OCI-LY1 (cell line): ENCODE data around the gene CHCHD5.
A peak's percentile ranks its signal among the peaks of the same experiment; 100 is the strongest.

Experiments used
- H2AFZ ChIP-seq: fragments of 200-600 bp; sonication (generic), shearing (Covaris generic); 2 replicates; pipeline ENCODE4 v1.6.0; 2014; ENCODE audit warnings: antibody characterized with exemption, mild to moderate bottlenecking, low read length
- H3F3A ChIP-seq: fragments of 200-600 bp; sonication (generic), shearing (Covaris generic); 2 replicates; pipeline ENCODE4 v1.6.0; 2014; ENCODE audit warnings: mild to moderate bottlenecking, antibody characterized with exemption, low read length, moderate library complexity; ENCODE audit not compliant: insufficient read depth
- H3K27ac ChIP-seq: fragments of 200-600 bp; sonication (generic); 2 replicates; pipeline ENCODE4 v1.5.1; 2014; ENCODE audit warnings: low read length, mixed run types, mild to moderate bottlenecking, low read depth; ENCODE audit not compliant: poor library complexity, severe bottlenecking
- H3K27me3 ChIP-seq: fragments of 200-600 bp; sonication (generic); 2 replicates; pipeline ENCODE4 v1.6.0; 2014; ENCODE audit warnings: antibody characterized with exemption, mild to moderate bottlenecking, low read length, moderate library complexity; ENCODE audit not compliant: insufficient read depth
- H3K36me3 ChIP-seq: fragments of 200-600 bp; sonication (generic); 2 replicates; pipeline ENCODE4 v1.6.1; 2014; ENCODE audit warnings: mild to moderate bottlenecking, antibody characterized with exemption, low read length, moderate library complexity, mixed read lengths; ENCODE audit not compliant: insufficient read depth
- H3K4me1 ChIP-seq: fragments of 200-600 bp; sonication (generic); 2 replicates; pipeline ENCODE4 v1.5.1; 2014; ENCODE audit warnings: mild to moderate bottlenecking, low read length, moderate library complexity; ENCODE audit not compliant: insufficient read depth, severe bottlenecking
- H3K4me2 ChIP-seq: fragments of 200-600 bp; sonication (generic), shearing (Covaris generic); 2 replicates; pipeline ENCODE4 v1.6.1; 2014; ENCODE audit warnings: low read length
- H3K4me3 ChIP-seq: fragments of 200-600 bp; sonication (generic); 2 replicates; pipeline ENCODE4 v1.5.1; 2014; ENCODE audit warnings: low read length, low read depth, mild to moderate bottlenecking, mixed read lengths; ENCODE audit not compliant: poor library complexity, severe bottlenecking
- H3K79me2 ChIP-seq: fragments of 200-600 bp; shearing (Covaris generic); 2 replicates; pipeline ENCODE4 v1.6.1; 2016; ENCODE audit warnings: mixed run types, low read length, mixed read lengths; ENCODE audit not compliant: insufficient read depth
- H3K9ac ChIP-seq: fragments of 200-600 bp; sonication (generic), shearing (Covaris generic); 2 replicates; pipeline ENCODE4 v1.6.1; 2014; ENCODE audit warnings: mild to moderate bottlenecking, low read length, mixed read lengths
- H3K9me2 ChIP-seq: fragments of 200-600 bp; sonication (generic), shearing (Covaris generic); 2 replicates; pipeline ENCODE4 v1.6.1; 2014; ENCODE audit warnings: low read depth, mild to moderate bottlenecking, low read length, mixed read lengths
- H3K9me3 ChIP-seq: fragments of 200-600 bp; shearing (Covaris generic); 2 replicates; pipeline ENCODE4 v1.6.1; 2014; ENCODE audit warnings: low read length, mixed read lengths
- H4K20me1 ChIP-seq: fragments of 200-600 bp; sonication (generic), shearing (Covaris generic); 2 replicates; pipeline ENCODE4 v1.6.0; 2016; ENCODE audit warnings: mild to moderate bottlenecking, low read length; ENCODE audit not compliant: insufficient read depth
- EZH2 ChIP-seq: fragments of 200-600 bp; sonication (generic), shearing (Covaris generic); IDR thresholded peaks from 2 replicates; pipeline ENCODE4 v1.8.0; 2017; ENCODE audit warnings: borderline replicate concordance, mixed run types, mild to moderate bottlenecking, antibody characterized with exemption, low read length, moderate library complexity, mixed read lengths
- TF ChIP-seq, protein P1 (sequence below): fragments of 200-600 bp; sonication (generic), shearing (Covaris generic); IDR thresholded peaks from 2 replicates; pipeline ENCODE4 v1.5.1; 2017; ENCODE audit warnings: mild to moderate bottlenecking, antibody characterized with exemption, low read length, moderate library complexity, mixed read lengths

CHCHD5 gene

DNA sequence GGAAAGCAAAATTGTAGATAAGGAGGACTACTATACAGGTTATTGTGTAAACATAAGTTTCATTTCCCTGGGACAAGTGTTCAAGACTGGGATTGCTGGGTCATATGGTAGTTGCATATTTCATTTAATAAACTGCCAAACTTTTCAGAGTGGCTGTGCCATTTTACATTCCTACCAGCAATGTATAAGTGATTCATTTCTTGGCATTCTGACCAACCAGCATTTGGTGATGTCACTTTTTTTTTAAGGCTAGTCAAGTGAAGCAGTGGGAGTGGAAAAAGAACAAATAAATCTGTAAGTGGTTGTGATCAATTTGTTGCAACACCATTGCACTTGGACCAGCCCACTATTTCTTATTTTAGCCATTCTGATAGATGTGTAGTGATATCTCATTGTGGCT, 5.2 kb upstream of the CHCHD5 start:
- Histone ChIP-seq H3K36me3 (peaks cover 28% of the 10 kb centered on the region), H4K20me1 (no peaks in the 10 kb centered on the region), H3F3A (0 out of 2 replicates have a peak, but pooled peaks cover 9% of the 10 kb centered on the region), H3K4me1 (peaks cover 19% of the 10 kb centered on the region), H3K27me3 (no peaks in the 10 kb centered on the region), H3K79me2 (no peaks in the 10 kb centered on the region), H2AFZ (no peak overlapping the region), H3K4me3 (no peak overlapping the region), H3K27ac (no peak overlapping the region), H3K9ac (no peak overlapping the region), H3K9me3 (no peaks in the 10 kb centered on the region), H3K9me2 (no peaks in the 10 kb centered on the region), H3K4me2 (no peak overlapping the region)
- no peak for TF ChIP-seq EZH2
- TF ChIP-seq, protein P1, sequence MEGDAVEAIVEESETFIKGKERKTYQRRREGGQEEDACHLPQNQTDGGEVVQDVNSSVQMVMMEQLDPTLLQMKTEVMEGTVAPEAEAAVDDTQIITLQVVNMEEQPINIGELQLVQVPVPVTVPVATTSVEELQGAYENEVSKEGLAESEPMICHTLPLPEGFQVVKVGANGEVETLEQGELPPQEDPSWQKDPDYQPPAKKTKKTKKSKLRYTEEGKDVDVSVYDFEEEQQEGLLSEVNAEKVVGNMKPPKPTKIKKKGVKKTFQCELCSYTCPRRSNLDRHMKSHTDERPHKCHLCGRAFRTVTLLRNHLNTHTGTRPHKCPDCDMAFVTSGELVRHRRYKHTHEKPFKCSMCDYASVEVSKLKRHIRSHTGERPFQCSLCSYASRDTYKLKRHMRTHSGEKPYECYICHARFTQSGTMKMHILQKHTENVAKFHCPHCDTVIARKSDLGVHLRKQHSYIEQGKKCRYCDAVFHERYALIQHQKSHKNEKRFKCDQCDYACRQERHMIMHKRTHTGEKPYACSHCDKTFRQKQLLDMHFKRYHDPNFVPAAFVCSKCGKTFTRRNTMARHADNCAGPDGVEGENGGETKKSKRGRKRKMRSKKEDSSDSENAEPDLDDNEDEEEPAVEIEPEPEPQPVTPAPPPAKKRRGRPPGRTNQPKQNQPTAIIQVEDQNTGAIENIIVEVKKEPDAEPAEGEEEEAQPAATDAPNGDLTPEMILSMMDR: no peak

DNA sequence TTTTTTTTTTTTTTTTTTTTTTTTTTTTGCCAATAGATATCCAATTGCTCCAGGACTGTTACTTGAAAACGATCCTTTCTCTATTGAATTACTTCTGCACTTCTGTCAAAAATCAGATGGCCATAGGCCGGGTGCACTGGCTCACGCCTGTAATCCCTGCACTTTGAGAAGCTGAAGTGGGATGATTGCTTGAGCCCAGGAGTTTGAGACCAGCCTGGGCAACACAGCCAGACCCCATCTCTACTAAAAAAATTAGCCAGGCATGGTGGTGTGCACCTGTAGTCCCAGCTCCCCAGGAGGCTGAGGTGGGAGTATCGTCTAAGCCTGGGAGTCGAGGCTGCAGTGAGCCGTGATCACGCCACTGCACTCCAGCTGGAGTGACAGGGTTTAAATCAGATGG, 4.3 kb upstream of the CHCHD5 start:
- no peak for TF ChIP-seq EZH2
- TF ChIP-seq, protein P1: no peak
- Histone ChIP-seq H4K20me1 (no peaks in the 10 kb centered on the region), H2AFZ (no peak overlapping the region), H3K9me2 (no peaks in the 10 kb centered on the region), H3K79me2 (no peaks in the 10 kb centered on the region), H3K27me3 (no peaks in the 10 kb centered on the region), H3K27ac (no peak overlapping the region), H3K4me1 (peaks cover 22% of the 10 kb centered on the region), H3K36me3 (peaks cover 19% of the 10 kb centered on the region), H3K9me3 (no peaks in the 10 kb centered on the region), H3K9ac (no peak overlapping the region), H3K4me3 (no peak overlapping the region), H3F3A (0 out of 2 replicates have a peak, but pooled peaks cover 9% of the 10 kb centered on the region), H3K4me2 (no peak overlapping the region)

DNA sequence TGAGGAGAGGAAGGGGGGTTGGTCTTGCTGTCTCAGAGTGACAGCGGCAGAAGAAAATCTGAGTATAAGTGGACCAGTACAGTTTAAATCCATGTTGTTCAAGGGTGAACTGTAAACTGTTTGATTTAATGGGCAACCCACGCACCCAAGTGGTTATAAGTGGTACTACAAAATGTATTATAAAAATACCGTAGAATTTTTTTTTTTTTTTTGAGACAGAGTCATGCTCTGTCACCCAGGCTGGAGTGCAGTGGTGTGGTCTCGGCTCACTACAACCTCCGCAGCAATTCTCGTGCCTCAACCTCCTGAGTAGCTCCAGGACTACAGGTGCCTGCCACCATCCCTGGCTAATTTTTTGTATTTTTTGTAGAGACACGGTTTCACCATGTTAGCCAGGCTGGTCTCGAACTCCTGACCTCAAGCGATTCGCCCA, 2.1 kb upstream of the CHCHD5 start:
- no peak overlapping the region for H2AFZ ChIP-seq
- 0 out of 2 replicates have a peak, but pooled peaks cover 9% of the 10 kb centered on the region for H3F3A ChIP-seq
- no peak for TF ChIP-seq EZH2
- TF ChIP-seq, protein P1: peak; percentile 38
- H3K4me2 ChIP-seq: peak overlapping the region; percentile 80; the same call in 1 of the 2 replicates
- H3K79me2 ChIP-seq: no peaks in the 10 kb centered on the region
- H3K27me3 ChIP-seq: no peaks in the 10 kb centered on the region
- H3K9me2 ChIP-seq: no peaks in the 10 kb centered on the region
- H3K4me3 ChIP-seq: no peak overlapping the region
- no peak overlapping the region; the same call in 1 of the 2 replicates for H3K9ac ChIP-seq
- H3K9me3 ChIP-seq: no peaks in the 10 kb centered on the region
- peaks cover 4% of the 10 kb centered on the region; the same call in 1 of the 2 replicates for H3K36me3 ChIP-seq
- peaks cover 31% of the 10 kb centered on the region for H3K4me1 ChIP-seq
- peak overlapping the region; percentile 89 for H3K27ac ChIP-seq
- no peaks in the 10 kb centered on the region for H4K20me1 ChIP-seq
